ENCODE data around the gene HSBP1. TPM values are rescaled to one million over a fixed set of nuclear protein-coding genes. Genes with fewer than 3 reads are reported as not detected.

Gene HSBP1
- total RNA-seq, 1 experiment from 2014 or later: 197 TPM

DNA sequence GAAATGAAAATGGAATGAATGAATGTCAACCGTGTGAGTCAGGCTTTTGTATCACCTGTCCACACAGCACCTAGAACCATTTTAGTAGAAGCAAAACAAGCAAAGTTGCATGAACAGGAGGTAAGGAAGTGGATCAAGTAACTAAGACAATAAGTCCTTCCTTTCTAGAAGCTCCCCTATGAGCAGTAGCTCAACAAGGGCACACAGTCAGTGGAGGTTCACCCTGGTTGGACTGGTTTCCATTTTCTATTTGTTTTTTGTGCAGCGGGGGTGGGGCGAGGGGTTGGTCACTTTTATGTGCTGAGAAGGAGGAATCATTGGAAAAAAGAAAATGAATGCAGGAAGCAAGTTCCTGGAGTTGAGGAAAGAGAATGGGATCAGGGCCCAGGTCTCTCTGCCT lies 4.0 kb upstream of the HSBP1 start (continued):
- TF ChIP-seq, protein P1, sequence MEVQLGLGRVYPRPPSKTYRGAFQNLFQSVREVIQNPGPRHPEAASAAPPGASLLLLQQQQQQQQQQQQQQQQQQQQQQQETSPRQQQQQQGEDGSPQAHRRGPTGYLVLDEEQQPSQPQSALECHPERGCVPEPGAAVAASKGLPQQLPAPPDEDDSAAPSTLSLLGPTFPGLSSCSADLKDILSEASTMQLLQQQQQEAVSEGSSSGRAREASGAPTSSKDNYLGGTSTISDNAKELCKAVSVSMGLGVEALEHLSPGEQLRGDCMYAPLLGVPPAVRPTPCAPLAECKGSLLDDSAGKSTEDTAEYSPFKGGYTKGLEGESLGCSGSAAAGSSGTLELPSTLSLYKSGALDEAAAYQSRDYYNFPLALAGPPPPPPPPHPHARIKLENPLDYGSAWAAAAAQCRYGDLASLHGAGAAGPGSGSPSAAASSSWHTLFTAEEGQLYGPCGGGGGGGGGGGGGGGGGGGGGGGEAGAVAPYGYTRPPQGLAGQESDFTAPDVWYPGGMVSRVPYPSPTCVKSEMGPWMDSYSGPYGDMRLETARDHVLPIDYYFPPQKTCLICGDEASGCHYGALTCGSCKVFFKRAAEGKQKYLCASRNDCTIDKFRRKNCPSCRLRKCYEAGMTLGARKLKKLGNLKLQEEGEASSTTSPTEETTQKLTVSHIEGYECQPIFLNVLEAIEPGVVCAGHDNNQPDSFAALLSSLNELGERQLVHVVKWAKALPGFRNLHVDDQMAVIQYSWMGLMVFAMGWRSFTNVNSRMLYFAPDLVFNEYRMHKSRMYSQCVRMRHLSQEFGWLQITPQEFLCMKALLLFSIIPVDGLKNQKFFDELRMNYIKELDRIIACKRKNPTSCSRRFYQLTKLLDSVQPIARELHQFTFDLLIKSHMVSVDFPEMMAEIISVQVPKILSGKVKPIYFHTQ (CRISPR knock-in tag; IDR thresholded peaks at IDR 0.05): no peak
- no peak for TF ChIP-seq ZNF232 (CRISPR knock-in tag; IDR thresholded peaks at IDR 0.05)
- TF ChIP-seq, protein P2, sequence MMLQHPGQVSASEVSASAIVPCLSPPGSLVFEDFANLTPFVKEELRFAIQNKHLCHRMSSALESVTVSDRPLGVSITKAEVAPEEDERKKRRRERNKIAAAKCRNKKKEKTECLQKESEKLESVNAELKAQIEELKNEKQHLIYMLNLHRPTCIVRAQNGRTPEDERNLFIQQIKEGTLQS (CRISPR knock-in tag; conservative IDR thresholded peaks at IDR 0.05): no peak
- TF ChIP-seq EMX1 (CRISPR knock-in tag; IDR thresholded peaks at IDR 0.05): no peak

DNA sequence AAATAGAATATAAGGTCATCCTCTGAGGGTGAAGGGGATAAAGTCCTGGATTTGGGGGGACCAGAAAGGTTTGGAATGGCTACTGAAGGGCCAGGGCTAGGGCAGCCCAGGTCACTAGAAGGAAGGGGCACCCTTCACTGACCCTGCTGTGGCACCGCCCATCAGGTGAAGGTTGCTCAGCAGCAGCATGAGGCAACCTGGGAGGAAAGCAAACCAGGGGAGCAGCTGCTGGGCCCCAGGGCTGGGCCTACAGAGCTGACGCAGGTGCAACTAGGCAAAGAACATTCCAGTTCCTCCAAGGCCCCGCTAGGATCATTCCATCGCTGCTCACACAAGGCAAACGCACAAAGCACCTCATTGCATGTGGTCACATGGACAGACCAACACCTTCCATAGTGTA lies 3.4 kb upstream of the HSBP1 start:
- no peaks in the 10 kb centered on the region for H3K9me3 Mint-ChIP-seq
- H3K4me1 Mint-ChIP-seq: peaks cover 50% of the 10 kb centered on the region
- ChIA-PET CTCF (no interaction called here), POLR2A (no interaction called here)
- no peak for DNase-seq (ENCODE audit: low spot score)
- no peak overlapping the region for H3K4me3 Mint-ChIP-seq
- 0 out of 2 replicates have a peak, but pooled peaks cover 2% of the 10 kb centered on the region for H3K27me3 Mint-ChIP-seq (ENCODE audit: low read depth)
- H3K27ac Mint-ChIP-seq: peak overlapping the region; percentile 37; the same call in 1 of the 2 replicates
- peaks cover 10% of the 10 kb centered on the region for H3K36me3 Mint-ChIP-seq
- no peak for ATAC-seq
- TF ChIP-seq, protein P3, sequence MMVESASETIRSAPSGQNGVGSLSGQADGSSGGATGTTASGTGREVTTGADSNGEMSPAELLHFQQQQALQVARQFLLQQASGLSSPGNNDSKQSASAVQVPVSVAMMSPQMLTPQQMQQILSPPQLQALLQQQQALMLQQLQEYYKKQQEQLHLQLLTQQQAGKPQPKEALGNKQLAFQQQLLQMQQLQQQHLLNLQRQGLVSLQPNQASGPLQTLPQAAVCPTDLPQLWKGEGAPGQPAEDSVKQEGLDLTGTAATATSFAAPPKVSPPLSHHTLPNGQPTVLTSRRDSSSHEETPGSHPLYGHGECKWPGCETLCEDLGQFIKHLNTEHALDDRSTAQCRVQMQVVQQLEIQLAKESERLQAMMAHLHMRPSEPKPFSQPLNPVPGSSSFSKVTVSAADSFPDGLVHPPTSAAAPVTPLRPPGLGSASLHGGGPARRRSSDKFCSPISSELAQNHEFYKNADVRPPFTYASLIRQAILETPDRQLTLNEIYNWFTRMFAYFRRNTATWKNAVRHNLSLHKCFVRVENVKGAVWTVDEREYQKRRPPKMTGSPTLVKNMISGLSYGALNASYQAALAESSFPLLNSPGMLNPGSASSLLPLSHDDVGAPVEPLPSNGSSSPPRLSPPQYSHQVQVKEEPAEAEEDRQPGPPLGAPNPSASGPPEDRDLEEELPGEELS (CRISPR knock-in tag; IDR thresholded peaks at IDR 0.05): no peak
- TF ChIP-seq IRF2 (CRISPR knock-in tag; IDR thresholded peaks at IDR 0.05; ENCODE audit: borderline replicate concordance, low read depth): no peak
- TF ChIP-seq, protein P4, sequence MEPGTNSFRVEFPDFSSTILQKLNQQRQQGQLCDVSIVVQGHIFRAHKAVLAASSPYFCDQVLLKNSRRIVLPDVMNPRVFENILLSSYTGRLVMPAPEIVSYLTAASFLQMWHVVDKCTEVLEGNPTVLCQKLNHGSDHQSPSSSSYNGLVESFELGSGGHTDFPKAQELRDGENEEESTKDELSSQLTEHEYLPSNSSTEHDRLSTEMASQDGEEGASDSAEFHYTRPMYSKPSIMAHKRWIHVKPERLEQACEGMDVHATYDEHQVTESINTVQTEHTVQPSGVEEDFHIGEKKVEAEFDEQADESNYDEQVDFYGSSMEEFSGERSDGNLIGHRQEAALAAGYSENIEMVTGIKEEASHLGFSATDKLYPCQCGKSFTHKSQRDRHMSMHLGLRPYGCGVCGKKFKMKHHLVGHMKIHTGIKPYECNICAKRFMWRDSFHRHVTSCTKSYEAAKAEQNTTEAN (CRISPR knock-in tag; IDR thresholded peaks at IDR 0.05): no peak
- TF ChIP-seq, protein P5, sequence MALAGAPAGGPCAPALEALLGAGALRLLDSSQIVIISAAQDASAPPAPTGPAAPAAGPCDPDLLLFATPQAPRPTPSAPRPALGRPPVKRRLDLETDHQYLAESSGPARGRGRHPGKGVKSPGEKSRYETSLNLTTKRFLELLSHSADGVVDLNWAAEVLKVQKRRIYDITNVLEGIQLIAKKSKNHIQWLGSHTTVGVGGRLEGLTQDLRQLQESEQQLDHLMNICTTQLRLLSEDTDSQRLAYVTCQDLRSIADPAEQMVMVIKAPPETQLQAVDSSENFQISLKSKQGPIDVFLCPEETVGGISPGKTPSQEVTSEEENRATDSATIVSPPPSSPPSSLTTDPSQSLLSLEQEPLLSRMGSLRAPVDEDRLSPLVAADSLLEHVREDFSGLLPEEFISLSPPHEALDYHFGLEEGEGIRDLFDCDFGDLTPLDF (CRISPR knock-in tag; IDR thresholded peaks at IDR 0.05): no peak
- TF ChIP-seq MXD4 (CRISPR knock-in tag; IDR thresholded peaks at IDR 0.05; ENCODE audit: borderline replicate concordance): no peak
- TF ChIP-seq, protein P6, sequence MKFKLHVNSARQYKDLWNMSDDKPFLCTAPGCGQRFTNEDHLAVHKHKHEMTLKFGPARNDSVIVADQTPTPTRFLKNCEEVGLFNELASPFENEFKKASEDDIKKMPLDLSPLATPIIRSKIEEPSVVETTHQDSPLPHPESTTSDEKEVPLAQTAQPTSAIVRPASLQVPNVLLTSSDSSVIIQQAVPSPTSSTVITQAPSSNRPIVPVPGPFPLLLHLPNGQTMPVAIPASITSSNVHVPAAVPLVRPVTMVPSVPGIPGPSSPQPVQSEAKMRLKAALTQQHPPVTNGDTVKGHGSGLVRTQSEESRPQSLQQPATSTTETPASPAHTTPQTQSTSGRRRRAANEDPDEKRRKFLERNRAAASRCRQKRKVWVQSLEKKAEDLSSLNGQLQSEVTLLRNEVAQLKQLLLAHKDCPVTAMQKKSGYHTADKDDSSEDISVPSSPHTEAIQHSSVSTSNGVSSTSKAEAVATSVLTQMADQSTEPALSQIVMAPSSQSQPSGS (CRISPR knock-in tag; IDR thresholded peaks at IDR 0.05; ENCODE audit: borderline replicate concordance, low read depth): no peak
- no peak for TF ChIP-seq ZNF232 (CRISPR knock-in tag; IDR thresholded peaks at IDR 0.05)
- no peak for TF ChIP-seq ETV6 (CRISPR knock-in tag; IDR thresholded peaks at IDR 0.05)
- no peak for TF ChIP-seq NFATC4 (CRISPR knock-in tag; IDR thresholded peaks at IDR 0.05)
- TF ChIP-seq GTF2I (CRISPR knock-in tag; conservative IDR thresholded peaks at IDR 0.05): no peak
- no peak for TF ChIP-seq ZNF121 (CRISPR knock-in tag; IDR thresholded peaks at IDR 0.05)
- no peak for TF ChIP-seq NFYB (CRISPR knock-in tag; conservative IDR thresholded peaks at IDR 0.05; ENCODE audit: low read depth)
- TF ChIP-seq, protein P7, sequence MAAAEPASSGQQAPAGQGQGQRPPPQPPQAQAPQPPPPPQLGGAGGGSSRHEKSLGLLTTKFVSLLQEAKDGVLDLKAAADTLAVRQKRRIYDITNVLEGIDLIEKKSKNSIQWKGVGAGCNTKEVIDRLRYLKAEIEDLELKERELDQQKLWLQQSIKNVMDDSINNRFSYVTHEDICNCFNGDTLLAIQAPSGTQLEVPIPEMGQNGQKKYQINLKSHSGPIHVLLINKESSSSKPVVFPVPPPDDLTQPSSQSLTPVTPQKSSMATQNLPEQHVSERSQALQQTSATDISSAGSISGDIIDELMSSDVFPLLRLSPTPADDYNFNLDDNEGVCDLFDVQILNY (CRISPR knock-in tag; IDR thresholded peaks at IDR 0.05): no peak
- TF ChIP-seq, protein P8, sequence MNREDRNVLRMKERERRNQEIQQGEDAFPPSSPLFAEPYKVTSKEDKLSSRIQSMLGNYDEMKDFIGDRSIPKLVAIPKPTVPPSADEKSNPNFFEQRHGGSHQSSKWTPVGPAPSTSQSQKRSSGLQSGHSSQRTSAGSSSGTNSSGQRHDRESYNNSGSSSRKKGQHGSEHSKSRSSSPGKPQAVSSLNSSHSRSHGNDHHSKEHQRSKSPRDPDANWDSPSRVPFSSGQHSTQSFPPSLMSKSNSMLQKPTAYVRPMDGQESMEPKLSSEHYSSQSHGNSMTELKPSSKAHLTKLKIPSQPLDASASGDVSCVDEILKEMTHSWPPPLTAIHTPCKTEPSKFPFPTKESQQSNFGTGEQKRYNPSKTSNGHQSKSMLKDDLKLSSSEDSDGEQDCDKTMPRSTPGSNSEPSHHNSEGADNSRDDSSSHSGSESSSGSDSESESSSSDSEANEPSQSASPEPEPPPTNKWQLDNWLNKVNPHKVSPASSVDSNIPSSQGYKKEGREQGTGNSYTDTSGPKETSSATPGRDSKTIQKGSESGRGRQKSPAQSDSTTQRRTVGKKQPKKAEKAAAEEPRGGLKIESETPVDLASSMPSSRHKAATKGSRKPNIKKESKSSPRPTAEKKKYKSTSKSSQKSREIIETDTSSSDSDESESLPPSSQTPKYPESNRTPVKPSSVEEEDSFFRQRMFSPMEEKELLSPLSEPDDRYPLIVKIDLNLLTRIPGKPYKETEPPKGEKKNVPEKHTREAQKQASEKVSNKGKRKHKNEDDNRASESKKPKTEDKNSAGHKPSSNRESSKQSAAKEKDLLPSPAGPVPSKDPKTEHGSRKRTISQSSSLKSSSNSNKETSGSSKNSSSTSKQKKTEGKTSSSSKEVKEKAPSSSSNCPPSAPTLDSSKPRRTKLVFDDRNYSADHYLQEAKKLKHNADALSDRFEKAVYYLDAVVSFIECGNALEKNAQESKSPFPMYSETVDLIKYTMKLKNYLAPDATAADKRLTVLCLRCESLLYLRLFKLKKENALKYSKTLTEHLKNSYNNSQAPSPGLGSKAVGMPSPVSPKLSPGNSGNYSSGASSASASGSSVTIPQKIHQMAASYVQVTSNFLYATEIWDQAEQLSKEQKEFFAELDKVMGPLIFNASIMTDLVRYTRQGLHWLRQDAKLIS (CRISPR knock-in tag; IDR thresholded peaks at IDR 0.05; ENCODE audit: borderline replicate concordance): no peak
- TF ChIP-seq OVOL2 (CRISPR knock-in tag; IDR thresholded peaks at IDR 0.05; ENCODE audit: borderline replicate concordance): no peak
- TF ChIP-seq, protein P9, sequence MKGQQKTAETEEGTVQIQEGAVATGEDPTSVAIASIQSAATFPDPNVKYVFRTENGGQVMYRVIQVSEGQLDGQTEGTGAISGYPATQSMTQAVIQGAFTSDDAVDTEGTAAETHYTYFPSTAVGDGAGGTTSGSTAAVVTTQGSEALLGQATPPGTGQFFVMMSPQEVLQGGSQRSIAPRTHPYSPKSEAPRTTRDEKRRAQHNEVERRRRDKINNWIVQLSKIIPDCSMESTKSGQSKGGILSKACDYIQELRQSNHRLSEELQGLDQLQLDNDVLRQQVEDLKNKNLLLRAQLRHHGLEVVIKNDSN (CRISPR knock-in tag; IDR thresholded peaks at IDR 0.05): no peak
- TF ChIP-seq, protein P10, sequence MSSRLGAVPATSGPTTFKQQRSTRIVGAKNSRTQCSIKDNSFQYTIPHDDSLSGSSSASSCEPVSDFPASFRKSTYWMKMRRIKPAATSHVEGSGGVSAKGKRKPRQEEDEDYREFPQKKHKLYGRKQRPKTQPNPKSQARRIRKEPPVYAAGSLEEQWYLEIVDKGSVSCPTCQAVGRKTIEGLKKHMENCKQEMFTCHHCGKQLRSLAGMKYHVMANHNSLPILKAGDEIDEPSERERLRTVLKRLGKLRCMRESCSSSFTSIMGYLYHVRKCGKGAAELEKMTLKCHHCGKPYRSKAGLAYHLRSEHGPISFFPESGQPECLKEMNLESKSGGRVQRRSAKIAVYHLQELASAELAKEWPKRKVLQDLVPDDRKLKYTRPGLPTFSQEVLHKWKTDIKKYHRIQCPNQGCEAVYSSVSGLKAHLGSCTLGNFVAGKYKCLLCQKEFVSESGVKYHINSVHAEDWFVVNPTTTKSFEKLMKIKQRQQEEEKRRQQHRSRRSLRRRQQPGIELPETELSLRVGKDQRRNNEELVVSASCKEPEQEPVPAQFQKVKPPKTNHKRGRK (CRISPR knock-in tag; IDR thresholded peaks at IDR 0.05; ENCODE audit: borderline replicate concordance): no peak

All from WTC11 (cell line).